ENCODE measurements around the gene DENND1A.
A peak's percentile ranks its signal among the peaks of the same experiment; 100 is the strongest.
"Not testable (repeated sequence)": the region's sequence is repeated elsewhere in the genome, so short reads cannot be mapped to it uniquely, and the experiment has no call there.

Gene DENND1A

GRCh38 chr9:123642291-123643278, 287.3 kb downstream of the DENND1A start:
- DNase-seq: peak; percentile 88

- DNase-seq: no peak
These were observed 289.1 kb downstream of the DENND1A start for GRCh38 chr9:123640792-123641222.

GRCh38 chr9:123639743-123640142, 290.2 kb downstream of the DENND1A start:
- DNase-seq: no peak

- no peak for DNase-seq
These were observed 291.8 kb downstream of the DENND1A start for GRCh38 chr9:123637945-123638634.

DNA sequence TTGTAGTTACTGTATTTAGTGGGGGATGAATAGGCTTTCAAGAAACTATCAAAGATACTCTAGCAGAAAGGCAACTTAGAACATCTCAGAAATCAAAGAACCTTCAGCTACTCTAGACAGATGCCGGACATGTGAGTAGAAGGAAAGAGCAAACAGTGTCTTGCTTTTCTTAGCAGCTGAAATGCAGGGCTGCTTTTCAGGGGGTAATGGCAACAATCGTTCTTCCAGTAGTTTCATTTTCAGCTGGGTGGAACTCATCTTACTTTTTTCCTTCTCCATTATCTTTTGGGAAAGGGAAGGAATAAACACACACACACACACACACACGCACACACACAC, 292.4 kb downstream of the DENND1A start:
- no peak for DNase-seq

DNA sequence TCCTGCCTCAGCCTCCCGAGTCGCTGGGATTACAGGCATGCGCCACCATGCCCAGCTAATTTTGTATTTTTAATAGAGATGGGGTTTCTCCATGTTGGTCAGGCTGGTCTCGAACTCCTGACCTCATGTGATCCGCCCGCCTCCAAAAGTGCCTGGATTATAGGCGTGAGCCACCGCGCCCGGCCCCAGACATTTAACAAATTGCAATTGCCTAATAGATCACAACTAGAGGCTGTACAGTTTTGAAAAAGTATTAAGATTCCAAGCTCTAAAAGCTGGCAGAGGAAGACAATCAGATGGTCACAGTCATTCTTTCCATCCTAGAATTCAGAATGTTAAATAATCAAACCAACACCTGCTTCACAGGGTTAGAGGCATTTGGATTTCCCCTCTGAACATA, 293.1 kb downstream of the DENND1A start:
- DNase-seq: not testable (repeated sequence)

- no peak for DNase-seq
These were observed 298.1 kb downstream of the DENND1A start for GRCh38 chr9:123631862-123632261.

- DNase-seq: no peak
These were observed 299.7 kb downstream of the DENND1A start for GRCh38 chr9:123630233-123630632.

- DNase-seq: no peak
These were observed 300.4 kb downstream of the DENND1A start for GRCh38 chr9:123629531-123629930.

DNA sequence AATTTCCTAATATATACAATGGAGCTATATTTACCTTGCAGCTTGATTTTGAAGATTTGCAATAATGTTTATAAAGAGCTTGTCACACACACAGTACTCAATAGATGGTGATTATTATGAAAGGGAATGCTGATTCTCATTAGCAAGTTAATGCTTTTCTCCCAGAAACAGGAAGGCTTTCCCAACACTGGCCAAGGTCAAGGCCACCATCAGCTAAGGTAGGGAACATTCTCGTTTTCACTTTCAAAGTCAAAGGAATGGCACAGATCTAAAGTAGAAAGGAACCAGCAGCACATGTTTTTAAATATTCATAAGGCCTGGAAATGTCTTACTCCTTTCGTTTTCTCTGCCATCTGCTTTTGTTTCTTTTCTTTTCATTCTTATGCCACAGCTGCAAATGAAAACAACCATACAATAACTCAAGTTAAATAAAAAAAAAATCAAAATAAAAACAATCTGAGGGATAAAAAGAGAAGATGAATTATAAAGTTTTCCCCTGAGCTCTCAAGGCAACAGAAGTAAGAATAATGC, 307.1 kb downstream of the DENND1A start:
- DNase-seq: no peak

DNA sequence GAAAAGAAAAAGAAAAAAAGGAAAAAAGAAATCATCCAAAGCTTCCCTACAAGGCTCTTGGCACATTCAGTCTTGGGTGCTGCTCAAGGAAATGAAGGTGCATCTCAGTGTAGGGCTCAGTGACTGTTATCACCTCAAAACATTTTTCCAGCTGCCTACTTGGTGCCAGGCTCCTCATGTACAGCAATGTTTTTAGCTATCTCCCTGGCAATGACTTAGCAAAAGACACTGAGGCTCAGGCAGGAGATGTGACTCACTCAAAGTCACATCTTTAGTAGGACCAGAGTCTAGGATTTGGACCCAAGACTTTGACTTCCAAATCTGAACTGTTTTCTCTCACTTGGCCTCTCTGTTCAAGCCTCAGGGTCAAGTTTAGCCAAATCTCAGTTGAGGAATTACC, 309.7 kb downstream of the DENND1A start:
- DNase-seq: no peak

GRCh38 chr9:123617952-123618678, 311.8 kb downstream of the DENND1A start:
- DNase-seq: no peak

DNA sequence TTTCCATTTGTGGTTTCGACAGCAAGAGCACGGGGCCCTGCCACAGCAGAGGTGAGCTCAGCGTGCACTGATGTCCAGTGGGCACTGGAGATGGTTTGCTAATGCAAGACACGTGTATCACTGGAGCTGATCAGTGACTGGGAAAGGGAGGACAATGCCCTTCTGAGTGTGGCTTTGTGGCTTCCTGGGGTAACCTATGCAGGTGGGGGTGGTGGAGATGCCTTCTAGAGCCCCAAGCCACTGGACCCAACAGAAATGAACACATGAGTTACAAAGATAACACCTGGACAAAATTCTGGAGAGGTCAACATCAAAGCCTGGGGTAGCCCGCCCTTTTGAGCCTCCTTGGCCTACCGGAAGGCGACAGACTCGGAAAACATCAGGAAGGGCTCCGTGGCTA, 312.6 kb downstream of the DENND1A start:
- DNase-seq: no peak

- DNase-seq: no peak
These were observed 313.2 kb downstream of the DENND1A start for GRCh38 chr9:123616707-123617106.

GRCh38 chr9:123615381-123615780, 314.5 kb downstream of the DENND1A start:
- no peak for DNase-seq

- DNase-seq: peak; percentile 58
These were observed 315.3 kb downstream of the DENND1A start for GRCh38 chr9:123614306-123615263.

- no peak for DNase-seq
These were observed 318.7 kb downstream of the DENND1A start for GRCh38 chr9:123611226-123611625.

DNA sequence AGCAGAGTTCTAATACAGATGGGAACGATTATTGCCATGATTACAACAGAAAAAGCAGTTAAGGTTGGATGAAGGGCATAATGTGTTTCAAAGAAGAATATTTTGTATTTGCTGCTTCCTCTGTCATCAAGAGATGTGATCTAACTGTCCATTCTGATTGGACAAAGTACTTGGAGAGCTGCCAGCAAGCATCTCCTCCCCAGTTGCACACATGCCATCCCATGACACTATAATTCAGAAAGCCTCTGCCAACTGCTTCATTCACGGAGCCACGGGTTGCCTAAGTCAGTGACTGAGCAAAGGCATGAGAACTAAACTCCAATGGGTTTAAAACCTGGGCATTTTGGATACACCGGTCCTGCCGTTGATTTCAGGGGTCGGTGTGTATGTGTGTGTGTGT, 320.1 kb downstream of the DENND1A start:
- peak; percentile 18 for DNase-seq

DNA sequence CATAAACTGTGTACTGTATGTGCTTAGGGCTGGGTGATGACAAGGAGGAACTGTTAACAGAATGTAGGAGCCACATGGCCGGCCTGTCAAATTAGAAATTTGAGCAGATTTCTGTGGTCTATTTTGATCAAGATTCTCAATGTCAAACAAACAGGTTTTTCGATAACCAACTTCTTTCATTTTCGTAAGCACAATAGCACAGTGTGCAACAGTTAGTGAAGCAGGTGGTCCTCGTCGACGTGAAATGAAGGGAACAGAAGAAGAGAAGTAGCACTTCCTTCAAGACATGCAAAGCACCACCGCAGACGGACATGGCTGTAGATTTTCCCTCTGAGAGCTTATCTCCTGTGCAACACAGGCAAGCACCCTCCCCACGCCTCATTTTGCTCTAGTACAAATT, 321.8 kb downstream of the DENND1A start:
- DNase-seq: no peak

- DNase-seq: no peak
These were observed 322.4 kb downstream of the DENND1A start for GRCh38 chr9:123607479-123607878.

DNA sequence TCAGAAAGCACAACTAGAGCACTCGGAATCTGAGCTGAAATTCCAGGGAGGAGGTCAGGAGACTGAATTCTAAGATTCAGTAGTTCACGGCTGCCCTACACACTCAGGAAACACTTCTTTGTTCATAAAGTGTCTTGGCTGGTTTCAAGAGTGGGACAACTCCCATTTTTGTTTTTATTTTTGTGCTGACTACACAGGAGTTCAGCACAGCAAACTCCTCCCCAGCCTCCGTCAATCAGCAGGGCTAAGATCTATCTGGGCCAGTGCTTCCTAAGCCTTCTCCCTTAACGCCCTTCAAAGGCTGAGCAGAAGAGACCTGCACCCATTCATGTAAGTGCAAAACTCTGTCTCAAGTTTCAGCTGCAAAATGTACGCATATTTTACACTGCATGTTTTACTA, 323.8 kb downstream of the DENND1A start:
- no peak for DNase-seq

DNA sequence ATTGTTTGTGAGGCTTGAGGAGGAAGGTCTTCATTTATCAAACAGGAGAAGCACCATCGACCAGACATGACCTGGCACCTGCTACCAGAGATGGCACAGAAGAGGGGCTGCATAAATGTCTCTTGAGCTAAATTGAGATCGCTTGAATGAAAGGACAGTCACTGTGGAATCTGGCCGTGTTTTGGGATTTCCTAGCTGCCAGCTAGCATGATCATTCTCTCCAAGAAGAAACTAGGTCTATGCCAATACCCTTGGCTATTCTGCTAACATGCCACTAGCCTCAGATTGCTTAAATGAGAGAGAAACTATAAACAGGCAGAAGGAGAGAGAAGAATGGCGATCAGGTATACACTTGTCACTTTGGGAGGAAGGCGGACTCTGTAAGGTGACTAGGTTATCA, 324.6 kb downstream of the DENND1A start:
- no peak for DNase-seq

Measured in COR-L47 (cell line).